Fibroblast of villous mesenchyme (primary cell): ENCODE data around the gene FAM168A. TPM values are rescaled to one million over a fixed set of nuclear protein-coding genes. Genes with fewer than 3 reads are reported as not detected.

Experiments
- DNase-seq: peaks from one replicate; pipeline ENCODE4 v3.0.0-alpha.2; 2010; ENCODE audit warnings: low read depth
- H3K4me3 ChIP-seq: 2 replicates; pipeline ENCODE4 v1.5.1; 2011; ENCODE audit warnings: low read depth, mild to moderate bottlenecking, low read length
- total RNA-seq: library from RNA; depleted of rRNA; stranded (reverse); fragments of >200 nt; gene quantifications from 2 replicates; pipeline ENCODE4 v1.2.3, GENCODE V29; 2012
- TF ChIP-seq, protein P1 (sequence below): IDR thresholded peaks from 2 replicates; pipeline ENCODE4 v1.5.1; 2012; ENCODE audit warnings: low read depth, mild to moderate bottlenecking, low read length; ENCODE audit not compliant: insufficient read depth

The FAM168A gene
- total RNA-seq, 1 donor: 22.5 TPM

DNA sequence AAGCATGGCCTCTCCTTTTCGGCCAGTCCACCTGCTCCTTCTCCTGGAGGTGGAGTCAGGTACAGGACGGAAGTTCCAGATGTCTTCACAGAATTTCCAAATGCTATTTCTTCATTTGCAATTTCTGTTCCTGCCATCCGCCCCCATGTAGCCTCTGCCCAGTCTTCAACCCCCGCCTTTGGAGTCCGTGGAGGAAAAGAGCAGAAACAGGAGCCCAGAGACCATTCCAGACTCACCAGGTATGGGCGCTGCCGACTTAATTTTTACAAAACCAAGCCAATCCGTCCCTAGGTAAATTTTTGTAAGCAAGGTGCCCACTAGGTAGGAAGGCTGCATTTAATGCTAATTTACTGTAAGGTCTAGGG lies 192.8 kb downstream of the FAM168A start:
- DNase-seq: no peak
- H3K4me3 ChIP-seq: no peak overlapping the region
- TF ChIP-seq, protein P1, sequence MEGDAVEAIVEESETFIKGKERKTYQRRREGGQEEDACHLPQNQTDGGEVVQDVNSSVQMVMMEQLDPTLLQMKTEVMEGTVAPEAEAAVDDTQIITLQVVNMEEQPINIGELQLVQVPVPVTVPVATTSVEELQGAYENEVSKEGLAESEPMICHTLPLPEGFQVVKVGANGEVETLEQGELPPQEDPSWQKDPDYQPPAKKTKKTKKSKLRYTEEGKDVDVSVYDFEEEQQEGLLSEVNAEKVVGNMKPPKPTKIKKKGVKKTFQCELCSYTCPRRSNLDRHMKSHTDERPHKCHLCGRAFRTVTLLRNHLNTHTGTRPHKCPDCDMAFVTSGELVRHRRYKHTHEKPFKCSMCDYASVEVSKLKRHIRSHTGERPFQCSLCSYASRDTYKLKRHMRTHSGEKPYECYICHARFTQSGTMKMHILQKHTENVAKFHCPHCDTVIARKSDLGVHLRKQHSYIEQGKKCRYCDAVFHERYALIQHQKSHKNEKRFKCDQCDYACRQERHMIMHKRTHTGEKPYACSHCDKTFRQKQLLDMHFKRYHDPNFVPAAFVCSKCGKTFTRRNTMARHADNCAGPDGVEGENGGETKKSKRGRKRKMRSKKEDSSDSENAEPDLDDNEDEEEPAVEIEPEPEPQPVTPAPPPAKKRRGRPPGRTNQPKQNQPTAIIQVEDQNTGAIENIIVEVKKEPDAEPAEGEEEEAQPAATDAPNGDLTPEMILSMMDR: no peak

DNA sequence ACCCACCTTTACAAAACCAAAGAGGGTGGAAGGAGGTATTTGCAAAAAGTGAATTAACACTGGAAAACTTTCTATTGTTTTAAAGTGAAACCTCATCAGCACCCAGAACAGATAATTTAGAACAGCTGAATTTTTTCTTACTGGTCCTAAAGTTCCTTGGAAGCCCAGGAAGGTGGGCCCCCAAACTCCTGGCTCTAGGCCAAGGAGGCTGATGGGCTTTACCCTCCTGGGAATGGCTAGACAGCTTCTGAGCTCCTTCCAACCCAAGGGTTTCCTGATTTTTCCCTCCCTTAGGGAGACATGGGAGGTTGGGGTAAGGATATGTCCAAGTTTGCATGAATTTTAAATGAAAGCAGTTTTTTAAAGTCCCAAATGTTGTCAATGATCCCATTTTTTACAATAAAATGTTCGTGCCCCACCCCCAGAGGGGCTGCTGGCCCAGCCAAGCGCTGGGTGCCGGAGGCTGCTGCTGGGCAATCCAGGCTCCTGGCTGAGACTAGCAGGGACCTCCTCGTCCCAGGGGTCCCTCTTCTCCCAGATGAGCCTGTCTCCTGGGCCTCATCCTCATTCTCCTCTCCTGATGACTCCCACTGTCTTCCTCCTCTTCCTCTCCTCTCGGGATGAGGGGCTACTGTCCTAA lies 193.3 kb downstream of the FAM168A start:
- no peak for DNase-seq
- H3K4me3 ChIP-seq: no peak overlapping the region
- TF ChIP-seq, protein P1: no peak

DNA sequence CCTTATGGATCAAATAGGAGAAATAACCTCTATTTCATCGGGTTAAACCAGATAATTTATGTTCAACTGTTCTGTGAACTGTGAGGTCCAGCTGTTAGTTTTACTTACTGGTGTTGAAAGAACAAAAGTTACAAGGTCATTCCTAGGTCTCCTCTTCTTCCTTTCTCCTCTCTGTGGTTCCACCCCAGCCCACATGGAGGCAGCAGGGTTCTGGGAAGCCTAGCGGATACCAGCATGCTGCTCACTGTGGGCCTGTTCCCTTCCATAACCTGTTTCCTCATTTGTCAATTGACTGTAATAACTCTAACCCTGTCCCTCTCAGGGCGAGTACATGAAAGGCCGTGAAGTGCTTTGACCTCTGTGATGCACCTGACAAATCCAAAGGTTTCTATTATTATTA lies 193.9 kb downstream of the FAM168A start:
- peak; percentile 60 for DNase-seq
- no peak overlapping the region for H3K4me3 ChIP-seq
- TF ChIP-seq, protein P1: peak; percentile 78

DNA sequence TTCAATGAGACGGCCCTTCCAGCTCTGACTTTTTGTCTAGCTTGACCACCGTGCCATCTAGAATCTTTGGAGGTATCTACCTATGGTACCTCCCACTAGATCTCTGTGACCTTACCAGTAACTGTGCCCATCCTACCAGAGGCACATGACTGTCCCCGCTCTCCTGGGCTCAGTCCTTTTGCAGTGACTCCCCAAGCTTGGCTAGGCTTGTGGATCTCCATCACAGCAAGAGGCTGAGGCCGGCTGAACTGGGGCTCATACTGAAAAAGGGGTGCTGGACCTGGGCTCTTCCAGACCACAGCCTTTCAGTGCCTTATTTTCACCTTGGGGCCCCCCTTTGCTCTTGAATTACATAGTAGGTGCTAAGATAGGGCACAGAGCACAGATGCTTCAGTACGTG lies 194.4 kb downstream of the FAM168A start:
- DNase-seq: no peak
- TF ChIP-seq, protein P1: no peak
- no peak overlapping the region for H3K4me3 ChIP-seq

DNA sequence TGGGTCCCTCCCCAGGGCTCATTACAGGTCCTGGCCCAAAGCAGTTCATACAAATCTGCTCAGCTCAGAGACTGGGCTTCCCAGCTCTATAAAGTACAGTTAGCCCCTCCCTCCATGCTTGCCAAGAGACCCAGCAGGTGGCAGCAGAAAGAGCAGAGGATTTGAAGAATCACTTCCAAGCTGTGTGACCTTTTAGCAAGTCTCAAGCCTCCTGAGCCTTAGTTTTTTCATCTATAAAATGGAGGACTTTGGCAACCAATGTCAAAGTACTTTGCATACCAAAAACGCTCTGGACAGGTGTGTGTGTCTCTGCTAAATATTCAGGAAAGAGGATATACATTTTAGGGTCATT lies 195.1 kb downstream of the FAM168A start:
- TF ChIP-seq, protein P1: no peak
- no peak overlapping the region for H3K4me3 ChIP-seq
- no peak for DNase-seq

DNA sequence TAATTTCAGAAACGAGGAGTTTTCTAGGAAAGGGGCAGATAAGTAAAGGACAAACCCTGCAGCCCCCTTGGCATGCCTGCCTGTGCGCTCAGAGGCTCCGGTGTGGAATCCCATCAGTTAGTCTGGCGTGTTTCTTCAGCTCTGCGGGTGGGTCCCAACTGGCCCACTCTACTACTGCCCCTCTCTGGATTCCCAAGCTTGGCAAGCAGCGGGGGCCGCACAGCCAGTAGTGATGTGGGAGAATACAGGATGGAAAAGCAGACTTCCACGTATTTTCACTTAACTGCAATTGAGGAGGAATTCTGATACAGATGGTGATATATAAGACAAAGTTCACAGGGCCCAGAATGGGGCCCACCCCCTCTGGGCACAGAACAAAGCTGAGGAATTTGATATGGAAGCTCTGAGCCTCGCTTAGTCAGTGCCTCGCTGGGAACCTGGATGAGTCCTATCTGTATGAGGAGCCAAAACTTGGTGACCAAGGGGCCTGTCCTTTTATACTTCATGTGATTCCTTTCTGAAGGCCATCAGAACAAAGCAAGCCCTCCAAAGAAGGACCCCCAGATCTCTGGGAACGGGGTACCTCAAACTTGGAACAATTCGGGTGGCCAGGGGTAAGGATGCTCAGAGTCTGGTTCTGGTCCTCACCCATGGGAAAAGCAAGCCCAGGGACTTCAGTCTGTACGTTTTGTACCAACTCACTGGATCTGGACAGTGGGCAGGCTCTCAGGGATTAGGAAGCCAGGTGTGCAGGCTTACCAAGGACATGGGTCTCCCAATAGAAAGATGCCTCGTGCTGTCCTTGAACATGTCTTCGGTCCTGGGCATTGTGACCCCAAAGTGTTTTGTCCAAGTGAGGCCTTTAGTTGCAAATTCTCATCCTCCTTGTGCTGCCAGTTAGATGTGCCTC lies 195.7 kb downstream of the FAM168A start:
- TF ChIP-seq, protein P1: no peak
- DNase-seq: no peak
- no peak overlapping the region for H3K4me3 ChIP-seq
